ACC112 (cell line): ENCODE measurements around the gene ZFYVE28.

Source experiments
- H2AFZ ChIP-seq: fragments of 200-600 bp; sonication (generic); one replicate; pipeline ENCODE4 v1.6.0; 2017; ENCODE audit warnings: antibody characterized with exemption, low read length; ENCODE audit not compliant: unreplicated experiment
- H3K27ac ChIP-seq: fragments of 200-600 bp; sonication (generic); 2 replicates; pipeline ENCODE4 v1.5.1; 2014; ENCODE audit warnings: low read depth, mild to moderate bottlenecking, antibody characterized with exemption, low read length, moderate library complexity
- H3K27me3 ChIP-seq: fragments of 200-600 bp; sonication (generic); 2 replicates; pipeline ENCODE4 v1.6.1; 2014; ENCODE audit warnings: mild to moderate bottlenecking, antibody characterized with exemption, low read length, moderate library complexity, mixed read lengths; ENCODE audit not compliant: insufficient read depth
- H3K36me3 ChIP-seq: fragments of 200-600 bp; sonication (generic); 2 replicates; pipeline ENCODE4 v1.6.1; 2016; ENCODE audit warnings: mild to moderate bottlenecking, antibody characterized with exemption, low read length, moderate library complexity, mixed read lengths; ENCODE audit not compliant: insufficient read depth
- H3K4me1 ChIP-seq: fragments of 200-600 bp; sonication (generic); one replicate; pipeline ENCODE4 v1.6.1; 2016; ENCODE audit warnings: low read length, mixed read lengths; ENCODE audit not compliant: insufficient read depth, unreplicated experiment, control insufficient read depth
- H3K4me3 ChIP-seq: fragments of 200-600 bp; sonication (generic); 2 replicates; pipeline ENCODE4 v1.5.1; 2014; ENCODE audit warnings: mild to moderate bottlenecking, low read depth, low read length
- H3K79me2 ChIP-seq: fragments of 200-600 bp; sonication (generic); one replicate; pipeline ENCODE4 v1.6.0; 2016; ENCODE audit warnings: low read length; ENCODE audit not compliant: control insufficient read depth, unreplicated experiment, insufficient read depth

Gene ZFYVE28

DNA sequence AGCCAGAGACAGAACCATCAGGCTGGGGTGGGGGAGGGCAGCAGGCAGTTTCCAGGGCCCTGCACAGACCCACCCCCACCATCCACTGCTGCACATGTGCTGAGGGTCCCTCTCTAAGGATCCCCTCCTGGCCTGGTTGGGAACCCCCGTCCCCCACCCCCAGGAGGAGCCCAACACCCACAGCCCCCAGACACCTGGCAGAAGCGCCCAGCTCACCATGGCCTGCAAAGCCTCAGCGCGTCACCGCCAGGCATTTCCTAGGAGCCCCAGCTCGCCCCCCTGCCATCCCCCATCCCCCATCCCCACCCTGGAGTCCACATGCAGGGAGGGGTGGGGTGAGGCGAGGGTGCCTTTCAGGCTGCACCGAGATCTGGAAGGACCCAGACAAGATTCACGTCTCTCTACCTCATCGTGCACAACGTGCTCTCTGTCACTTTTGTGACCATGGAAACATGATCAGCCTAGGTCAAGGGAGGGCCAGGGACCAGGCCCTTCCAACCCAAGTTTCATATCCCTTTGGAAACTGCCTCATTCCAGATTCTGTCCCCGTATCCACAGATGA, 165.8 kb downstream of the ZFYVE28 start:
- H3K4me3 ChIP-seq = no peak overlapping the region
- peaks cover 17% of the 10 kb centered on the region for H3K4me1 ChIP-seq
- no peak overlapping the region for H2AFZ ChIP-seq
- H3K36me3 ChIP-seq = 0 out of 2 replicates have a peak, but pooled peaks cover 7% of the 10 kb centered on the region
- no peaks in the 10 kb centered on the region for H3K27me3 ChIP-seq
- H3K79me2 ChIP-seq = peaks cover 11% of the 10 kb centered on the region
- H3K27ac ChIP-seq = no peak overlapping the region

DNA sequence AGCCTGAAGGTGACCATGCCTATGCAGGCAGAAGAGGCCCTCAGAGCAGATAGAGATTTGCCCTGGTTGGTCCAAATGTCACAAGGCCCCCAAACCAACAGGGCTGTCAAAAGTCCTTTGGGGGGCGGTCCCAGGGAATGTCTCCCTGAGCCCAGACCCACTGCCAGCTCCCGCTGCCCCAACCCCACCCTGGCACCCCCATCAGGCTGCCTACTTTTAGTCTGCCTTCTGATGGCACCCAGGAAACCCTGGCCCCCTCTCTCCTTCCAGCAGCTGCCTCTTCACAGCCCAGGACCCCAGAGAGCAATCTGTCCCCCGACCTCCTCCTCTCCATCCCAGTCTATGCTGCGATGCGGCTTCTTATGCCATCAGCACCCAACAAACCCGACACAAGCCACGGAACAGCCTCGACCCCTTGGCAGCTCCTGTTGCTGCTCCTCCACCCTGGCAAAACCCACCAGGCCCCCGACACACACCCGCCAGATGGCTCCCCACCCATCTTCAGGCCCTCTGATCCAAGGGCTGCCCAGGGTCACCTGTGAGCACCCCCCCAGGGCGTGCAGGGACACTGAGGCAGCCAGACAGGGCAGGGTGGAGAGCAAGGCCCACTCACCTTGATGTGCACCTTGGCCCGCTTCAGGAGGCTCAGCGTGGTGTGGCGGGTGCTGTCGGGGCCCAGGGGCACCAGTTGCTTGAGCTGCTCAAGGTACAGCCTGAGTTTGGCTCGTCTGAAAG, 166.5 kb downstream of the ZFYVE28 start:
- H3K4me1 ChIP-seq = peaks cover 12% of the 10 kb centered on the region
- H2AFZ ChIP-seq = no peak overlapping the region
- H3K27me3 ChIP-seq = no peaks in the 10 kb centered on the region
- 0 out of 2 replicates have a peak, but pooled peaks cover 7% of the 10 kb centered on the region for H3K36me3 ChIP-seq
- no peak overlapping the region for H3K27ac ChIP-seq
- no peak overlapping the region for H3K4me3 ChIP-seq
- H3K79me2 ChIP-seq = peaks cover 11% of the 10 kb centered on the region

DNA sequence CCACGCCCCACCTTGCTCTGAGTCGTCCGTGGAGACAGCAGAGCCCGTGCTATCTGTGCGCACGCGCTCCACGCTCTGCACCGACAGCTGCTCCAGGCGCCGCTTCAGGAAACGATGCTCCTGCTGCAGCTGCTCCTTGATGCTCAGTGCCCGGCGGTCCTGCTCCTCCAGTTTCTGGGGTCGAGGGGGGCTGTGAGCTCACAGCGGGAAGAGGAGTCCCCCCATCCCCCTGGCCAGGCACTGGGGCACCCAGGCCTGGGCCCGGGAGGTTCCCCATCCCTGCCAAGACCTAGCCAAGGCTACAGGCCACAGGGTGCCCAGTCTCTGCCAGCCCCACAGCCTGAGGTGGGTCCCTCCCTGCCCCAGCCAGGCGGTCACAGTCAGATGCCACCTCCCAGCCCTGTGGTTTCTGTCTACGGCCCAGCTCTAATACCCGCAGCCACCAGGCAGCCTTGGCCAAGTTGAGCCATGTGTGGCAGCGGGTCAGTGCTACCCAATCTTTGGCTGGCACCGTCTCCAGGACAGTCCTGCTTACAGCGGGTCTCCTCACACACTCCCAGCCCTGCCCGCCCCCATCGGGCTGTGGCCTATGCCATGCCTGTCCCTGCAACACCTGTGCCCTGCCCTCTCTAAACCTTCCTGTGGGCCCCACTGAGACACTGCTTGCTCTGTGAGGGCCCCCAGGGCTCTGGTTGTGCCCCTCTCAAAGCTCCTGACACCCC, 167.2 kb downstream of the ZFYVE28 start:
- H3K79me2 ChIP-seq = peaks cover 11% of the 10 kb centered on the region
- H3K4me3 ChIP-seq = no peak overlapping the region
- H3K27me3 ChIP-seq = no peaks in the 10 kb centered on the region
- H3K36me3 ChIP-seq = 0 out of 2 replicates have a peak, but pooled peaks cover 7% of the 10 kb centered on the region
- H2AFZ ChIP-seq = no peak overlapping the region
- H3K27ac ChIP-seq = no peak overlapping the region
- H3K4me1 ChIP-seq = peaks cover 5% of the 10 kb centered on the region

DNA sequence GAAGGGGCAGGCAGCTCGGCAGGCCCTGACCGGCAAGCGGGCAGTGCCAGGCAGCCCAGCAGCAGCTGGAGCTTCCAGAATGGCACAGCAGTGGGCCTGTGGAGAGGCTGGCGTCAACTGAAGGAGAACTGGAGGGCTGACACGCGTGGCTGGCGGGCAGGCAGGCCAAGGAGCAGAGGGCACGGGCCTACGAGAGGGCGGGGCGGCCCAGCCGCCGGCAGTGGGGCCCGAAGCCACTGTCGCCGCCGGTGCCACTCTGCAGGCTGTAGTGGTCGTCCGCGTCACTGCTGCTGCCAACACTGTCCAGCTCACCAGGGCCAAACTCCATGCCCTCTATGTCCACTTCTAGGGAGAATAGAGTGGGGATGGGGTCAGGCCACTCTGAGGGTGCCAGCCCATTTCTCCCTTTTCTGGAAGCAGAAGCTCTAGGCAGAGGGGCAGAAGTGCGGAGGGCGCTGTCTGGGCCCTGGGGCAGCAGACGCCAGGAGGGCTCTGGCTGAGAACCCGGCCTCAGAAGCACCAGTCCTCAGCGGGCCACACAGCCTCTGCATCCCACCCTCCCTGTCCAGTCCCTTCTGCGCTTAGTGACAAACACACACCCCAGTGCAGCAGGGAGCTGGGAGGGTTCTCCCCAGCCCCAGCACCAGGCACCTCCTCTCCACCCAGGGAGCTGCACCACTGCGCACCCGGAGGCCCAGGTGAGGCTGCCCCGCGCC, 167.9 kb downstream of the ZFYVE28 start:
- Histone ChIP-seq H2AFZ (no peak overlapping the region), H3K4me3 (no peak overlapping the region), H3K79me2 (peaks cover 11% of the 10 kb centered on the region), H3K36me3 (0 out of 2 replicates have a peak, but pooled peaks cover 7% of the 10 kb centered on the region), H3K27ac (no peak overlapping the region), H3K27me3 (no peaks in the 10 kb centered on the region), H3K4me1 (no peaks in the 10 kb centered on the region)

DNA sequence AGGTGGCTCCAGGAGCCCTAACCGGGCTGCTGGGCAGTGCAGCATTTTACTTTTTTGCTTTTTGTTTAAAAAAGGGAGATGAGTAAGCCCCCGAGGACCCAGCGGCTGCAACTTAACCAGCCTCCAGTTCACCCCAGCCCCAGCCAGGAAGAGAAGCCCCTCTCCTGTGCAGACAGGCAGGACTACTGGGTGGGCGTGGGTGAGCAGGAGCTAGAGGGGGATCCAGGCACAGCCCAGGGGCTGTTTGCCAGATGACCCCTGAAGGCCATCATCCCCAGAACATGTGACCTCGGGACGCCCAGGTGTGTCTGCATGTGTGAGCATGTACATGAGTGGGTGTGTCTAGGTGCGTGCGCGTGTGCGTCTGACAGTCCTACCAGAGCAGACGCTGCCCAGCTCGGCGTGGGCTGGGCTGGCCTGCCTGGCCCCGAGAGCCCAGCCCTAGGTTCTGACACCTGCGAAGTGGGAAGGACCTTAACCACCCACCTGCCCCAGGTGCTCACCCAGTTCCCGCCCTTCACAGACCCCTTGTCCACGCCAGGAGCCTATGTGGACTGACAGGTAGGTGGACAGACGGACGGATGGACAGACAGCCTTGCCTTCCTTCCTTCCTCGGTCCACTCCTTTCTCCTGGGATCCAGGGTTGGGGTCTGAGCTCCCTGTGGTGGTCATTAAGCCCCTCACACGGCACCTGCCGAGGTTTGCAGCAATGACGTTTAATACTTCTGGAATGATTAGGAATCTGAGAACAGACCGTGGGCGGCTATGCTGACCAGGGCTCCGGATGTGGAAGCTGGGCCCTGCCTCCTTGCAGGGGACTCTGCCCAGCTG, 168.7 kb downstream of the ZFYVE28 start:
- peaks cover 4% of the 10 kb centered on the region for H3K79me2 ChIP-seq
- H3K27me3 ChIP-seq = no peaks in the 10 kb centered on the region
- 0 out of 2 replicates have a peak, but pooled peaks cover 3% of the 10 kb centered on the region for H3K36me3 ChIP-seq
- H3K4me3 ChIP-seq = no peak overlapping the region
- no peak overlapping the region for H3K27ac ChIP-seq
- no peaks in the 10 kb centered on the region for H3K4me1 ChIP-seq
- H2AFZ ChIP-seq = no peak overlapping the region

DNA sequence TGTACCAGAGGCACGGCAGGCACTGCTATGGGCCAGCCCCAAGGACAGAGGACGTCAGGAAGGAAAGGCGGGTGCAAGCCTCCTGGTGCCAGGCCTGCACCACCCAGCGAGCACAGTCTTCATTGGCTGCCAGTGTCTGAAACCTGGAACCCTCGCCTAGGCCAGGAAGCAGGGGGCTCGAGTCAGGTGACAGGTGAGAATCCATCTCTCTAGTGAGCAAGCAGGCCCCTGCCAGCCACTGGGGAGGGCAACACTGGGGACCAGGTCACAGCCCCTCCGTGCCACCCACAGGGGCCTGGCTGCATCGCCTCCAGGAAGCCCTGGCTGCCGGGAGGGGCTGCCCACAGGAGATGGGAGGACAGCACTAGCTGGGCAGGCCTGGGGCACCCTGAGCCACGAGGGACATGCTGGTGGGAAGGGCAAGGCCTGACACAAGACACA, 169.6 kb downstream of the ZFYVE28 start:
- H3K36me3 ChIP-seq = no peaks in the 10 kb centered on the region
- no peaks in the 10 kb centered on the region for H3K27me3 ChIP-seq
- H3K4me1 ChIP-seq = no peaks in the 10 kb centered on the region
- H3K79me2 ChIP-seq = no peaks in the 10 kb centered on the region
- H2AFZ ChIP-seq = no peak overlapping the region
- no peak overlapping the region for H3K4me3 ChIP-seq
- no peak overlapping the region for H3K27ac ChIP-seq

DNA sequence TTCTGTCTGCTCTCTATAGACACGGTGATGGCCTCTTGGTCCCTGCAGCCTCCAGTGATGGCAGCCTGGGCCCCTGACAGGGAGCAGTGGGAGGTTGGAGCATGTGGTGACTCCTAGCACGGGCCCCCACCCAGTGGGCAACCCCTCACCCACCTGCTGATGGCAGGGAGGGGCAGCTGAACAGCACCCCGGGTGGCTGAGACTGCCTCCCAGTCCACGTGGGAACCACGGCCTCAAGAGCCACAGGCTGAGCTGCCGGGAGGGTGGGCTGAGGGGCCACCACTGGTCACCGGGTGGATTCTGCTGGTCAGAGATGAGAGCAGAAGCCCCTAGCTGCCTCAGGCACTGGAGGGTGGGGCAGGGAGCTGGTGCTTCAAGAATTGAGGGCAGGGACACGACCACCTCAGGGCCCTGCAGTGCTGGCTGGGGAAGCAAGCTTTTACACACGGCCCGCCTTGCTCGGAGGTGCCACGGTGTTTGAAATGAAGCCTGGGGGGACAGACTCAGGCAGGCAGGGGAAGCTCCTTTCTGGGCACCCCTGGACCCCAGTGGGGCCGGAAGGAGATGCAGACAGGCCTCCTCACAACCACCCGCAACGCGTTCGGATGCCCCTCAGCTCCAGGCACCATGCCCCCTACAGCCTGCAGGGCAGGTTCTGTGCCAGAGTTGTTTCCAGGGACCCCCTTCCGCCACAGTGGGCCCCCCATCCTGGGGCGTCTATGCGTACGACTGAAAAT, 170.2 kb downstream of the ZFYVE28 start:
- H3K36me3 ChIP-seq = no peaks in the 10 kb centered on the region
- no peaks in the 10 kb centered on the region for H3K79me2 ChIP-seq
- H3K4me1 ChIP-seq = peaks cover 2% of the 10 kb centered on the region
- H3K27me3 ChIP-seq = no peaks in the 10 kb centered on the region
- H2AFZ ChIP-seq = no peak overlapping the region
- no peak overlapping the region for H3K4me3 ChIP-seq
- H3K27ac ChIP-seq = no peak overlapping the region

DNA sequence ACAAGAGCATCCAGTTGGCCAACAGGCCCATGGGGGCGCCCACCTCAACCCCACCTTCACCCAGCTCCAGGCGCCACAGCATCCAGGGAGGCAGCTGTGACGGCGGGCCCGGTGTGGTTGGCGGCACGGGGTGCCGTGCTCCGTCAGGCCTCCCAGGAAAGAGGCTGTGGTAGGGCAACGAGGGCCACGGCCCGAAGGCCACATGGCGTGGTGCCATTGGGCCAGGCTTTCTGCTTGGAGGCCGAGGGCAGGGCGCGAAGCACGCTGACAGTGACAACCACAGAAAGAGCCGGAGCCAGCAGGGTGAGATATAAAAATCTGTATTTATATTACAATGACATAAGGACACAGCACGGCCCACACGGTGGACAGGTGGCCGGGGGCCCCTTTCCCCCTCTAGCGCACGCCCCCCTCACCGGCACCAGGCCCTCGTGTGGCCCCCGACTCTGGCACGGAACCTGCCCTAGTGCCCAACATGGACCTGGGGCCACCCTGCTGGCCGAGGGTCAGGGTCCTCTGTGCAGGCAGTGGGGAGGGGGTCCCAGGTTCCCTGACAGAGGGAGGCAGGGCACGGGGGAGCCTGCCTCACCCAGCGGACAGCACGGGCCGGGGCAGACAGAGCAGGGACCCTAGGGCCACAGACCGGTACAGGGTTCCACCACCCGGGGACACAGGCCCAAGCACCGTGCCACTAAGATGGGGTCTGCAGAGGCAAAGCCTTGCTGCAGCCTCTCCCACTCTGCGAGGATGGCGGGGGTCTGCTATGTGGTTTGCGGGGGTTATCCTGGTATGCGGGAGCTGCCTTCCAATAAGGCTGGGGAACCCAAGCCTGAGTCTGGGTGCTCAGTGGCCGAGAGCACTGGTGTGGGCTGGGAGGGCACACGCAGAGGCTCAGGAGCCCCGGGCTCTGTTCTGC, 171.1 kb downstream of the ZFYVE28 start:
- H3K4me1 ChIP-seq = peaks cover 3% of the 10 kb centered on the region
- H3K79me2 ChIP-seq = no peaks in the 10 kb centered on the region
- no peaks in the 10 kb centered on the region for H3K36me3 ChIP-seq
- H3K4me3 ChIP-seq = no peak overlapping the region
- no peaks in the 10 kb centered on the region for H3K27me3 ChIP-seq
- no peak overlapping the region for H2AFZ ChIP-seq
- H3K27ac ChIP-seq = no peak overlapping the region
